Kidney (tissue), 14 donors: Measurements from ENCODE around the gene ETS1. TPM values are rescaled to one million over a fixed set of nuclear protein-coding genes. Genes with fewer than 3 reads are reported as not detected.

Source experiments
- DNase-seq, 5 donors: peaks; one replicate each; pipeline ENCODE4 v3.0.0-alpha.2; 2013 to 2020
- FAIRE-seq: peaks from 2 replicates; lab custom pipeline; 2012; peaks lifted over from hg19 to GRCh38; lab: Jason Lieb, UNC
- H3K27ac ChIP-seq, 2 donors: one replicate each; pipeline ENCODE4 v1.7.0; 2013; ENCODE audit warnings: low read depth in 2 of 2, low read length in 2 of 2, inconsistent platforms in 1 of 2
- H3K27me3 ChIP-seq: one replicate; pipeline ENCODE4 v1.7.1; 2013; ENCODE audit warnings: low read length, inconsistent platforms; ENCODE audit not compliant: control insufficient read depth, insufficient read depth
- H3K36me3 ChIP-seq, 3 donors: one replicate each; pipeline versions ENCODE4 v1.7.0 to v1.7.1; 2013; ENCODE audit warnings: low read length in 3 of 3, control low read depth in 1 of 3, inconsistent platforms in 1 of 3; ENCODE audit not compliant: insufficient read depth in 3 of 3, control insufficient read depth in 2 of 3
- H3K4me1 ChIP-seq, 3 donors: one replicate each; pipeline versions ENCODE4 v1.7.0 to v1.7.1; 2013; ENCODE audit warnings: low read length in 3 of 3, inconsistent platforms in 1 of 3, low read depth in 1 of 3; ENCODE audit not compliant: control insufficient read depth in 2 of 3, insufficient read depth in 2 of 3
- H3K4me3 ChIP-seq, 3 donors: one replicate each; pipeline versions ENCODE4 v1.7.0 to v1.8.1; 2013; ENCODE audit warnings: low read length in 3 of 3, control low read depth in 1 of 3, inconsistent platforms in 1 of 3
- H3K9ac ChIP-seq, 3 donors: one replicate each; pipeline versions ENCODE4 v1.7.0 to v1.7.1; 2013; ENCODE audit warnings: low read length in 3 of 3, control low read depth in 1 of 3, inconsistent platforms in 1 of 3
- H3K9me3 ChIP-seq, 3 donors: one replicate each; pipeline versions ENCODE4 v1.7.0 to v1.7.1; 2013; ENCODE audit warnings: low read length in 3 of 3, control low read depth in 1 of 3, inconsistent platforms in 1 of 3; ENCODE audit not compliant: control insufficient read depth in 2 of 3, insufficient read depth in 1 of 3
- intact Hi-C: fragments of 100-400 bp; cut with DNase I; formaldehyde crosslinking; loops from one replicate; pipeline ENCODE4 v1.11.1; 2022
- polyA plus RNA-seq: library from polyadenylated mRNA; stranded (reverse); fragments of 350-450 nt; fragmentation: Illumina TruSeq; extraction: RNeasy Lipid Tissue Mini Kit (QIAGEN cat#74804); gene quantifications from one replicate; pipeline ENCODE4 v1.2.3, GENCODE V29; 2014; ENCODE audit warnings: low read depth, low replicate concordance; ENCODE audit not compliant: insufficient read depth
- total RNA-seq: library from RNA; stranded (reverse); fragmentation: NEBNext Ultra II Directional; extraction: Animal tissue kit (Norgen Biotek cat#: 25700); gene quantifications from one replicate; pipeline ENCODE4 v1.2.1, GENCODE V29; 2021
- TF ChIP-seq, protein P1 (sequence below): IDR thresholded peaks from 3 replicates; pipeline ENCODE4 v1.5.1; 2012; ENCODE audit warnings: mild to moderate bottlenecking, moderate library complexity, borderline replicate concordance; ENCODE audit not compliant: insufficient read depth; ENCODE audit errors: extremely low read depth
- donor health status: control.
- donor health status: control.
- donor health status: control.
- donor health status: control.
- donor health status: control.
- donor health status: DM: yes; HTN: yes; CAD: no.
- donor health status: Normal renal cell carcinoma (clear cell type).

The ETS1 gene
- total and polyA plus RNA-seq, 2 donors from 2014 or later = 23.5 to 124 TPM

DNA sequence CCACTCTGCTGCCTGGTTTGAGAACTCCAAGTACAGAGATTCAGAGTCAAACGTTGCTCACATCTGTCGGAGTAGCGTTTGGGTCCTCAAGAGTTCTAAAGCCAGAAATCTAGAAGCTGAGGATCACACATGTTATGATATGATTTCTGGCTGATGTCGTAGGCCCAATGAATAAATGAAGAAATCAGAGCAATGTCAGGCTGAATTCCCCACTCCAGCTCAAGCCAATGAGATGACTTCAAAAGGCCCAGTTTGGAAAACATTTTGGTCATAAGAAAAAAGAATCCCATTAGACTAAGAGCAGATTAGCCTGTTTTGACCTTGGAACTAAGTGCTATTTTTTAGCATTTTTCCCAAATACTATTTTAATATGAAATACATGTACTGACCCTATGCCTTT is 106.7 kb downstream of the ETS1 start:
- Histone ChIP-seq H3K9me3 (no peaks in the 10 kb centered on the region), H3K9ac (no peak overlapping the region), H3K36me3 (peaks cover 0 to 41% (median 2%) of the 10 kb centered on the region in 3 donors), H3K4me1 (peaks cover 0 to 34% (median 27%) of the 10 kb centered on the region in 3 donors), H3K27ac (peak overlapping the region; percentile 51 to 64), H3K4me3 (no peak overlapping the region), H3K27me3 (no peaks in the 10 kb centered on the region)
- TF ChIP-seq, protein P1, sequence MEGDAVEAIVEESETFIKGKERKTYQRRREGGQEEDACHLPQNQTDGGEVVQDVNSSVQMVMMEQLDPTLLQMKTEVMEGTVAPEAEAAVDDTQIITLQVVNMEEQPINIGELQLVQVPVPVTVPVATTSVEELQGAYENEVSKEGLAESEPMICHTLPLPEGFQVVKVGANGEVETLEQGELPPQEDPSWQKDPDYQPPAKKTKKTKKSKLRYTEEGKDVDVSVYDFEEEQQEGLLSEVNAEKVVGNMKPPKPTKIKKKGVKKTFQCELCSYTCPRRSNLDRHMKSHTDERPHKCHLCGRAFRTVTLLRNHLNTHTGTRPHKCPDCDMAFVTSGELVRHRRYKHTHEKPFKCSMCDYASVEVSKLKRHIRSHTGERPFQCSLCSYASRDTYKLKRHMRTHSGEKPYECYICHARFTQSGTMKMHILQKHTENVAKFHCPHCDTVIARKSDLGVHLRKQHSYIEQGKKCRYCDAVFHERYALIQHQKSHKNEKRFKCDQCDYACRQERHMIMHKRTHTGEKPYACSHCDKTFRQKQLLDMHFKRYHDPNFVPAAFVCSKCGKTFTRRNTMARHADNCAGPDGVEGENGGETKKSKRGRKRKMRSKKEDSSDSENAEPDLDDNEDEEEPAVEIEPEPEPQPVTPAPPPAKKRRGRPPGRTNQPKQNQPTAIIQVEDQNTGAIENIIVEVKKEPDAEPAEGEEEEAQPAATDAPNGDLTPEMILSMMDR = no peak
- intact Hi-C loops = no loop called here
- DNase-seq = no peak
- no peak for FAIRE-seq

DNA sequence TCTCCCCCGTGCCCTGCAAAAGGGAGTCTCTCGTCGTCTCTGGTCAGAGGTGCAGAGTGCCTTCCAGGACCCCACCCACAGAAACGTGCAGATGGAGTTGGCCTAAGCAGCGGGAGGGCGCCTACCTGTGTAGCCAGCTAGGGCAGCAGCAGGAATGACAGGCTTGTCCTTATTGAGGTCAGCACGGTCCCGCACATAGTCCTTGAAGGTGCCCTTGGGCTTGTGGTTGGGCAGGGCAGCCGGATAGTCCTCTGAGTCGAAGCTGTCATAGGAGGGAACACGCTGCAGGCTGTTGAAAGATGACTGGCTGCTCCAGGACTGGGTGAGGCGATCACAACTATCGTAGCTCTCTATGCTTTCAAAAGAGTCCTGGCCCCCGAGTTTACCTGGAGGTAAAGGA is 107.3 kb downstream of the ETS1 start:
- Histone ChIP-seq H3K27ac (peak overlapping the region; percentile 51 to 64), H3K27me3 (no peaks in the 10 kb centered on the region), H3K9ac (no peak overlapping the region), H3K9me3 (no peaks in the 10 kb centered on the region), H3K4me1 (peaks cover 0 to 36% (median 27%) of the 10 kb centered on the region in 3 donors), H3K36me3 (peaks cover 0 to 41% (median 2%) of the 10 kb centered on the region in 3 donors), H3K4me3 (no peak overlapping the region)
- no peak for FAIRE-seq
- TF ChIP-seq, protein P1 = no peak
- intact Hi-C loops = no loop called here
- DNase-seq = no peak

DNA sequence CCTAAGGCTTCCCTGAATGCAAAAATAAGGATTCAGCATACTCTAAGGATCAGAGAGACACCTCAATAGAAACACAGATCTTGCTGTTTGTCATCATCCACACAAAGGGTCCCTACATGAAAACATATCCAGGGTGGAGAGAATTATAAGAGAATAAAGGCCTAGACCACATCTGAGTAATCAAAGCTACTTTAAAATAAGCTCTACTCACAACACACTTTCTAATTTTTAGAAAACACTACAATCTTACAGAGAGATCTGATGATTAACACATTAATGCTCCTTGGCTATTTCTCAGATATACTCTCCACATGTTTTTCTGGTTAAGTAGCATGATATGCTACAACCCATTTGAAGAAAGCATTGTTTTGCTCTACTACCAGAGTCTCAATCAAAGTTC is 108.2 kb downstream of the ETS1 start:
- Histone ChIP-seq H3K36me3 (peaks cover 0 to 33% (median 2%) of the 10 kb centered on the region in 3 donors), H3K4me1 (peaks cover 0 to 42% (median 27%) of the 10 kb centered on the region in 3 donors), H3K4me3 (no peak overlapping the region), H3K27ac (peak overlapping the region in 1 of 2 donors; percentile 33), H3K27me3 (no peaks in the 10 kb centered on the region), H3K9ac (no peak overlapping the region), H3K9me3 (no peaks in the 10 kb centered on the region)
- no peak for FAIRE-seq
- TF ChIP-seq, protein P1 = no peak
- DNase-seq = no peak
- intact Hi-C loops = no loop called here

DNA sequence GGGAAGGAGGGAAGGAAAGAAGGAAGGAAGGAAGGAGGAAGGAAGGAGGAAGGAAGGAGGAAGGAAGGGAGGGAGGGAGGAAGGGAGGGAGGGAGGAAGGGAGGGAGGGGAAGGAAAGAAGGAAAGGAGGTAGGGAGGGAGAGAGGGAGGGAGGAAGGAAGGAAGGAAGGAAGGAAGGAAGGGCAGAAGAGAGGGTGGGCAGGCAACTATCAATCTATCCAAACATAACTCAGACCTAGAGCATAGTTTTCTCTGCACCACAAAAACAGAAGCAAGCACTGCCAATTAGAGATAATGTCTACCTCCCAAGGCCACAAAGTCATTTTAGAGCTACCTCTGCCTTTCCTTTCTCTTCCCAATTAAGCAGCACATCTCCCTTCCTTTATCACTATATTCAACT is 109.1 kb downstream of the ETS1 start:
- H3K4me1 ChIP-seq = peaks cover 0 to 42% (median 27%) of the 10 kb centered on the region in 3 donors
- H3K36me3 ChIP-seq = peaks cover 0 to 29% (median 2%) of the 10 kb centered on the region in 3 donors
- no peak overlapping the region for H3K4me3 ChIP-seq
- no peak for DNase-seq
- H3K9me3 ChIP-seq = no peaks in the 10 kb centered on the region
- no peak overlapping the region for H3K27ac ChIP-seq
- no peaks in the 10 kb centered on the region for H3K27me3 ChIP-seq
- TF ChIP-seq, protein P1 = no peak
- intact Hi-C loops = no loop called here
- FAIRE-seq = no peak
- H3K9ac ChIP-seq = no peak overlapping the region
